ENCODE measurements around the gene CLMP. TPM values are rescaled to one million over a fixed set of nuclear protein-coding genes. Genes with fewer than 3 reads are reported as not detected.
"Not testable (repeated sequence)": the region's sequence is repeated elsewhere in the genome, so short reads cannot be mapped to it uniquely, and the experiment has no call there.

The CLMP gene
- total RNA-seq, 1 donor from 2014 or later, result 5.9 TPM

GRCh38 chr11:123221096-123221561, 26.1 kb upstream of the CLMP start:
- intact Hi-C loops (cut with DNase I), result no loop called here
- no peak for DNase-seq (ENCODE audit: low spot score)

- intact Hi-C loops (cut with DNase I), result no loop called here
- no peak for DNase-seq (ENCODE audit: low spot score)
Measured at GRCh38 chr11:123219066-123219690, 24.1 kb upstream of the CLMP start.

GRCh38 chr11:123218451-123218850, 23.4 kb upstream of the CLMP start:
- intact Hi-C loops (cut with DNase I), result no loop called here
- DNase-seq (ENCODE audit: low spot score), result no peak

GRCh38 chr11:123217897-123218296, 22.8 kb upstream of the CLMP start:
- intact Hi-C loops (cut with DNase I), result no loop called here
- no peak for DNase-seq (ENCODE audit: low spot score)

- intact Hi-C loops (cut with DNase I), result no loop called here
- DNase-seq (ENCODE audit: low spot score), result no peak
Measured at GRCh38 chr11:123216249-123216648, 21.2 kb upstream of the CLMP start.

GRCh38 chr11:123214940-123215339, 19.9 kb upstream of the CLMP start:
- intact Hi-C loops (cut with DNase I), result no loop called here

GRCh38 chr11:123214396-123214795, 19.3 kb upstream of the CLMP start:
- intact Hi-C loops (cut with DNase I), result no loop called here
- DNase-seq (ENCODE audit: low spot score), result no peak

More at GRCh38 chr11:123214940-123215339, 19.9 kb upstream of the CLMP start:
- DNase-seq (ENCODE audit: low spot score), result no peak

- intact Hi-C loops (cut with DNase I), result no loop called here
- no peak for DNase-seq (ENCODE audit: low spot score)
Measured at GRCh38 chr11:123213307-123213771, 18.3 kb upstream of the CLMP start.

GRCh38 chr11:123212406-123212805, 17.4 kb upstream of the CLMP start:
- intact Hi-C loops (cut with DNase I), result no loop called here
- no peak for DNase-seq (ENCODE audit: low spot score)

- DNase-seq (ENCODE audit: low spot score), result no peak
- intact Hi-C loops (cut with DNase I), result no loop called here
Measured at GRCh38 chr11:123211981-123212380, 16.9 kb upstream of the CLMP start.

GRCh38 chr11:123211149-123211852, 16.3 kb upstream of the CLMP start:
- intact Hi-C loops (cut with DNase I), result no loop called here
- no peak for DNase-seq (ENCODE audit: low spot score)

- DNase-seq (ENCODE audit: low spot score), result no peak
- intact Hi-C loops (cut with DNase I), result no loop called here
Measured at GRCh38 chr11:123209591-123209990, 14.5 kb upstream of the CLMP start.

- intact Hi-C loops (cut with DNase I), result no loop called here
- no peak for DNase-seq (ENCODE audit: low spot score)
Measured at GRCh38 chr11:123206791-123207434, 11.9 kb upstream of the CLMP start.

- DNase-seq (ENCODE audit: low spot score); intact Hi-C loops (cut with DNase I): not testable (repeated sequence)
Measured at GRCh38 chr11:123206055-123206454, 11.0 kb upstream of the CLMP start.

GRCh38 chr11:123203934-123204333, 8.9 kb upstream of the CLMP start:
- intact Hi-C loops (cut with DNase I), result no loop called here
- no peak for DNase-seq (ENCODE audit: low spot score)

- no peak for DNase-seq (ENCODE audit: low spot score)
- intact Hi-C loops (cut with DNase I), result no loop called here
Measured at GRCh38 chr11:123203471-123203870, 8.4 kb upstream of the CLMP start.

- intact Hi-C loops (cut with DNase I), result no loop called here
Measured at GRCh38 chr11:123202155-123203151, 7.4 kb upstream of the CLMP start.

GRCh38 chr11:123200264-123200663, 5.2 kb upstream of the CLMP start:
- intact Hi-C loops (cut with DNase I), result no loop called here
- no peak for DNase-seq (ENCODE audit: low spot score)

More at GRCh38 chr11:123202155-123203151, 7.4 kb upstream of the CLMP start:
- DNase-seq (ENCODE audit: low spot score), result no peak

- no peak for DNase-seq (ENCODE audit: low spot score)
- intact Hi-C loops (cut with DNase I), result no loop called here
Measured at GRCh38 chr11:123197711-123198110, 2.7 kb upstream of the CLMP start.

Measured in cardiac septum (tissue), 1 donor.